Heart left ventricle (tissue), 13 donors: ENCODE data around the gene ZNF618.

Source experiments
- POLR2A ChIP-seq, 2 donors: fragments of 450-650 bp; IDR thresholded peaks; one replicate each; pipeline ENCODE4 v1.6.1; 2017; ENCODE audit warnings: antibody characterized with exemption in 2 of 2, mild to moderate bottlenecking in 2 of 2, moderate library complexity in 2 of 2
- TF ChIP-seq, protein P1 (sequence below), 12 donors: fragments of 200-600 bp; sonication (generic) in 4 of 12; IDR thresholded peaks; one replicate each; pipeline versions ENCODE4 v1.5.0 to v1.8.0; 2018 to 2022; ENCODE audit warnings: antibody characterized with exemption in 12 of 12, mild to moderate bottlenecking in 5 of 12
- donor health status: ischemic (EF 13 %, LVEDD 7.1; RV severe dilation, severe dysfunction).
- donor health status: DM: no; HTN: yes; CAD: no.
- donor health status: DM: no; HTN: no; CAD: no.
- donor health status: ischemic (EF 25% LVEDD 6.9; RV normal size, moderate dysfunction).
- donor health status: ischemic (EF 25% LVEDD 5.7; RV mildly dilated, moderate dysfunction).
- donor health status: ischemic (EF 35%, LVEDD 5.7; RV mildly dilated, moderate dysfunction).
- donor health status: nonischemic (EF 11% LVEDD 7.7; RV severe dilation, severe dysfunction).
- donor health status: DM: yes; HTN: yes; CAD: no.
- donor health status: PGD.
- donor health status: ischemic (EF 29% LVEDD 5.4; RV normal size, mild dysfunction).
- donor health status: nonischemic (EF 23%, LVEDD 6.1; RV moderate dilation, normal function).

DNA sequence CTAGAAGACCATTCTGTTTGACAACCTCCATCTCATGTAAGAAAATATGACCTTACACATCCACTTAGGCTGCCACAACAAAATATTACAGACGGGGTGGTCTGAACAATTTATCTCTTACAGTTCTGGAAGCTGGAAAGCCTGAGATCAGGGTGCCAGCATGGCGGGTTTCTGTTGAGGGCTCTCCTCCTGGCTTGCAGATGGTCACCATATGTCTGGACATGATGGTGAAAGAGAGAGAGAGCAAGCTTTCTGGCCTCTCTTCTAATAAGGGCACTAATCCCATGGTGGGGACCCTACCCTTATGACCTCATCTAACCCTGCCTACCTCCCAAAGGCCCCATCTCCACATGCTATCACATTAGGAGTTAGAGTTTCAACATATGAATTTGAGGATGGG, 136.0 kb downstream of the ZNF618 start:
- no peak for TF ChIP-seq POLR2A (IDR thresholded peaks at IDR 0.05)
- TF ChIP-seq, protein P1, sequence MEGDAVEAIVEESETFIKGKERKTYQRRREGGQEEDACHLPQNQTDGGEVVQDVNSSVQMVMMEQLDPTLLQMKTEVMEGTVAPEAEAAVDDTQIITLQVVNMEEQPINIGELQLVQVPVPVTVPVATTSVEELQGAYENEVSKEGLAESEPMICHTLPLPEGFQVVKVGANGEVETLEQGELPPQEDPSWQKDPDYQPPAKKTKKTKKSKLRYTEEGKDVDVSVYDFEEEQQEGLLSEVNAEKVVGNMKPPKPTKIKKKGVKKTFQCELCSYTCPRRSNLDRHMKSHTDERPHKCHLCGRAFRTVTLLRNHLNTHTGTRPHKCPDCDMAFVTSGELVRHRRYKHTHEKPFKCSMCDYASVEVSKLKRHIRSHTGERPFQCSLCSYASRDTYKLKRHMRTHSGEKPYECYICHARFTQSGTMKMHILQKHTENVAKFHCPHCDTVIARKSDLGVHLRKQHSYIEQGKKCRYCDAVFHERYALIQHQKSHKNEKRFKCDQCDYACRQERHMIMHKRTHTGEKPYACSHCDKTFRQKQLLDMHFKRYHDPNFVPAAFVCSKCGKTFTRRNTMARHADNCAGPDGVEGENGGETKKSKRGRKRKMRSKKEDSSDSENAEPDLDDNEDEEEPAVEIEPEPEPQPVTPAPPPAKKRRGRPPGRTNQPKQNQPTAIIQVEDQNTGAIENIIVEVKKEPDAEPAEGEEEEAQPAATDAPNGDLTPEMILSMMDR (IDR thresholded peaks at IDR 0.05): no peak
